HepG2 (cell line): Measurements from ENCODE around the gene FAM187B. TPM values are rescaled to one million over a fixed set of nuclear protein-coding genes. Genes with fewer than 3 reads are reported as not detected.

Source experiments
- ADNP ChIP-seq: sonication (generic); formaldehyde crosslinking; IDR thresholded peaks from 2 replicates; pipeline ENCODE4 v1.4.0; 2020; ENCODE audit warnings: missing genetic modification reagents
- FOXJ3 ChIP-seq: sonication (generic); formaldehyde crosslinking; IDR thresholded peaks from 2 replicates; pipeline ENCODE4 v1.4.0; 2020; ENCODE audit warnings: missing genetic modification reagents, mild to moderate bottlenecking, borderline replicate concordance
- FOXP4 ChIP-seq: sonication (generic); formaldehyde crosslinking; IDR thresholded peaks from 2 replicates; pipeline ENCODE4 v1.4.0; 2020; ENCODE audit warnings: missing genetic modification reagents
- GATAD2A ChIP-seq: IDR thresholded peaks from 2 replicates; pipeline ENCODE4 v1.6.1; 2016
- HOXA7 ChIP-seq: sonication (generic); formaldehyde crosslinking; IDR thresholded peaks from 2 replicates; pipeline ENCODE4 v1.8.1; 2022; ENCODE audit warnings: mild to moderate bottlenecking, missing genetic modification reagents, moderate library complexity
- IRX3 ChIP-seq: sonication (generic); formaldehyde crosslinking; IDR thresholded peaks from 2 replicates; pipeline ENCODE4 v1.8.1; 2023; ENCODE audit warnings: mild to moderate bottlenecking, low read depth, missing genetic modification reagents, borderline replicate concordance
- ISL2 ChIP-seq: sonication (generic); formaldehyde crosslinking; IDR thresholded peaks from 2 replicates; pipeline ENCODE4 v1.5.0; 2020; ENCODE audit warnings: missing genetic modification reagents
- MBNL3 ChIP-seq: fragments of 250-450 bp; sonication (Bioruptor Pico); conservative IDR thresholded peaks from 2 replicates; pipeline ENCODE4 v1.8.0; 2022; ENCODE audit warnings: mild to moderate bottlenecking, inconsistent platforms
- NBN ChIP-seq: fragments of 450-650 bp; conservative IDR thresholded peaks from 2 replicates; pipeline ENCODE4 v1.6.1; 2017
- NCOA1 ChIP-seq: sonication (generic); formaldehyde crosslinking; IDR thresholded peaks from 2 replicates; pipeline ENCODE4 v1.9.0; 2021; ENCODE audit warnings: missing genetic modification reagents
- NFKB2 ChIP-seq: sonication (generic); formaldehyde crosslinking; IDR thresholded peaks from 2 replicates; pipeline ENCODE4 v1.4.0; 2020; ENCODE audit warnings: missing genetic modification reagents, borderline replicate concordance
- SRY ChIP-seq: sonication (generic); formaldehyde crosslinking; IDR thresholded peaks from 2 replicates; pipeline ENCODE4 v1.8.0; 2022; ENCODE audit warnings: mild to moderate bottlenecking, missing genetic modification reagents
- TAF1 ChIP-seq: sonication (generic); formaldehyde crosslinking; IDR thresholded peaks from 2 replicates; pipeline ENCODE4 v1.4.0; 2020; ENCODE audit warnings: missing genetic modification reagents
- TBP ChIP-seq: sonication (generic); formaldehyde crosslinking; IDR thresholded peaks from 2 replicates; pipeline ENCODE4 v1.5.0; 2020; ENCODE audit warnings: missing genetic modification reagents
- ZBTB8A ChIP-seq: sonication (generic); formaldehyde crosslinking; IDR thresholded peaks from 2 replicates; pipeline ENCODE4 v1.4.0; 2020; ENCODE audit warnings: mild to moderate bottlenecking, low read depth, missing genetic modification reagents, borderline replicate concordance
- ZEB1 ChIP-seq: IDR thresholded peaks from 2 replicates; pipeline ENCODE4 v1.6.1; 2012; ENCODE audit warnings: mild to moderate bottlenecking, low read depth, inconsistent platforms; ENCODE audit not compliant: insufficient replicate concordance
- ZNF24 ChIP-seq: fragments of 450-650 bp; IDR thresholded peaks from 2 replicates; pipeline ENCODE4 v1.6.1; 2017; ENCODE audit warnings: antibody characterized with exemption, mild to moderate bottlenecking
- ZNF335 ChIP-seq: sonication (generic); formaldehyde crosslinking; IDR thresholded peaks from 2 replicates; pipeline ENCODE4 v1.4.0; 2020; ENCODE audit warnings: missing genetic modification reagents
- ZNF337 ChIP-seq: sonication (generic); formaldehyde crosslinking; IDR thresholded peaks from 2 replicates; pipeline ENCODE4 v1.5.1; 2020; ENCODE audit warnings: missing genetic modification reagents, low read depth, mild to moderate bottlenecking, borderline replicate concordance
- ZNF33B ChIP-seq: sonication (generic); formaldehyde crosslinking; IDR thresholded peaks from 2 replicates; pipeline ENCODE4 v1.5.1; 2020; ENCODE audit warnings: mild to moderate bottlenecking, missing genetic modification reagents
- ZNF543 ChIP-seq: sonication (generic); formaldehyde crosslinking; IDR thresholded peaks from 2 replicates; pipeline ENCODE4 v1.4.0; 2020; ENCODE audit warnings: mild to moderate bottlenecking, missing genetic modification reagents
- ZNF552 ChIP-seq: sonication (generic); formaldehyde crosslinking; IDR thresholded peaks from 2 replicates; pipeline ENCODE4 v1.9.0; 2022; ENCODE audit warnings: missing genetic modification reagents, mild to moderate bottlenecking, borderline replicate concordance
- ZNF781 ChIP-seq: sonication (generic); formaldehyde crosslinking; IDR thresholded peaks from 2 replicates; pipeline ENCODE4 v1.5.1; 2020; ENCODE audit warnings: borderline replicate concordance, mild to moderate bottlenecking, missing genetic modification reagents; ENCODE audit errors: not compliant biosample characterization
- polyA plus RNA-seq, 8 experiments: library from polyadenylated mRNA; depleted of rRNA in 3 of 8; stranded (reverse) in 7 of 8; unstranded in 1 of 8; fragments of >200 nt; fragmentation: Illumina TruSeq in 4 of 8; extraction: Trizol in 4 of 8; gene quantifications; 2 replicates each; pipeline versions ENCODE4 v1.2.1 to v1.2.3, GENCODE V29; 2011 to 2016; ENCODE audit warnings: low read depth in 4 of 8, missing spikeins in 1 of 8, mixed read lengths in 1 of 8; ENCODE audit not compliant: insufficient read depth in 1 of 8
- total RNA-seq, 5 experiments: library from RNA; depleted of rRNA; stranded (reverse); fragments of >200 nt; fragmentation: Illumina TruSeq; extraction: Trizol; gene quantifications; 2 replicates each; pipeline ENCODE4 v1.2.3, GENCODE V29; 2016; ENCODE audit warnings: low read depth in 1 of 5
- TF ChIP-seq, protein P1 (sequence below): sonication (generic); formaldehyde crosslinking; IDR thresholded peaks from 2 replicates; pipeline ENCODE4 v1.8.0; 2022; ENCODE audit warnings: low read depth, missing genetic modification reagents
- TF ChIP-seq, protein P2 (sequence below): sonication (generic); formaldehyde crosslinking; IDR thresholded peaks from 2 replicates; pipeline ENCODE4 v1.5.1; 2020; ENCODE audit warnings: mild to moderate bottlenecking, missing genetic modification reagents, borderline replicate concordance

FAM187B gene
- total and polyA plus RNA-seq, 2 of the 13 experiments (the other 11 are each of a cell fraction or from before 2014, with no cell fraction given) = not detected

GRCh38 chr19:35267353-35267817 is 38.8 kb upstream of the FAM187B start (continued):
- TF ChIP-seq SRY (CRISPR knock-in tag) = no peak; the same call in 1 of the 2 replicates
- TF ChIP-seq TBP (CRISPR knock-in tag) = no peak
- no peak for TF ChIP-seq HOXA7
- TF ChIP-seq ADNP (CRISPR knock-in tag) = no peak
- no peak for TF ChIP-seq NCOA1 (CRISPR knock-in tag)
- no peak for TF ChIP-seq ZNF337 (CRISPR knock-in tag)
- TF ChIP-seq IRX3 (CRISPR knock-in tag) = no peak
- TF ChIP-seq ZNF543 = no peak
- TF ChIP-seq ZNF335 = no peak
- TF ChIP-seq ISL2 = no peak
- TF ChIP-seq ZNF781 (CRISPR knock-in tag) = no peak
- TF ChIP-seq, protein P1, sequence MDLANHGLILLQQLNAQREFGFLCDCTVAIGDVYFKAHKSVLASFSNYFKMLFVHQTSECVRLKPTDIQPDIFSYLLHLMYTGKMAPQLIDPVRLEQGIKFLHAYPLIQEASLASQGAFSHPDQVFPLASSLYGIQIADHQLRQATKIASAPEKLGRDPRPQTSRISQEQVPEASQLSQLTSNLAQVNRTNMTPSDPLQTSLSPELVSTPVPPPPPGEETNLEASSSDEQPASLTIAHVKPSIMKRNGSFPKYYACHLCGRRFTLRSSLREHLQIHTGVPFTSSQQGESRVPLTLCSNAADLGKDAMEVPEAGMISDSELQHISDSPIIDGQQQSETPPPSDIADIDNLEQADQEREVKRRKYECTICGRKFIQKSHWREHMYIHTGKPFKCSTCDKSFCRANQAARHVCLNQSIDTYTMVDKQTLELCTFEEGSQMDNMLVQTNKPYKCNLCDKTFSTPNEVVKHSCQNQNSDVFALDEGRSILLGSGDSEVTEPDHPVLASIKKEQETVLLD (CRISPR knock-in tag) = no peak
- no peak for TF ChIP-seq ZBTB8A (CRISPR knock-in tag)
- no peak for TF ChIP-seq FOXJ3
- no peak for TF ChIP-seq ZNF24
- TF ChIP-seq GATAD2A (CRISPR knock-in tag) = no peak
- TF ChIP-seq FOXP4 (CRISPR knock-in tag) = no peak
- TF ChIP-seq MBNL3 (CRISPR knock-in tag) = no peak
- no peak for TF ChIP-seq TAF1
- TF ChIP-seq, protein P2, sequence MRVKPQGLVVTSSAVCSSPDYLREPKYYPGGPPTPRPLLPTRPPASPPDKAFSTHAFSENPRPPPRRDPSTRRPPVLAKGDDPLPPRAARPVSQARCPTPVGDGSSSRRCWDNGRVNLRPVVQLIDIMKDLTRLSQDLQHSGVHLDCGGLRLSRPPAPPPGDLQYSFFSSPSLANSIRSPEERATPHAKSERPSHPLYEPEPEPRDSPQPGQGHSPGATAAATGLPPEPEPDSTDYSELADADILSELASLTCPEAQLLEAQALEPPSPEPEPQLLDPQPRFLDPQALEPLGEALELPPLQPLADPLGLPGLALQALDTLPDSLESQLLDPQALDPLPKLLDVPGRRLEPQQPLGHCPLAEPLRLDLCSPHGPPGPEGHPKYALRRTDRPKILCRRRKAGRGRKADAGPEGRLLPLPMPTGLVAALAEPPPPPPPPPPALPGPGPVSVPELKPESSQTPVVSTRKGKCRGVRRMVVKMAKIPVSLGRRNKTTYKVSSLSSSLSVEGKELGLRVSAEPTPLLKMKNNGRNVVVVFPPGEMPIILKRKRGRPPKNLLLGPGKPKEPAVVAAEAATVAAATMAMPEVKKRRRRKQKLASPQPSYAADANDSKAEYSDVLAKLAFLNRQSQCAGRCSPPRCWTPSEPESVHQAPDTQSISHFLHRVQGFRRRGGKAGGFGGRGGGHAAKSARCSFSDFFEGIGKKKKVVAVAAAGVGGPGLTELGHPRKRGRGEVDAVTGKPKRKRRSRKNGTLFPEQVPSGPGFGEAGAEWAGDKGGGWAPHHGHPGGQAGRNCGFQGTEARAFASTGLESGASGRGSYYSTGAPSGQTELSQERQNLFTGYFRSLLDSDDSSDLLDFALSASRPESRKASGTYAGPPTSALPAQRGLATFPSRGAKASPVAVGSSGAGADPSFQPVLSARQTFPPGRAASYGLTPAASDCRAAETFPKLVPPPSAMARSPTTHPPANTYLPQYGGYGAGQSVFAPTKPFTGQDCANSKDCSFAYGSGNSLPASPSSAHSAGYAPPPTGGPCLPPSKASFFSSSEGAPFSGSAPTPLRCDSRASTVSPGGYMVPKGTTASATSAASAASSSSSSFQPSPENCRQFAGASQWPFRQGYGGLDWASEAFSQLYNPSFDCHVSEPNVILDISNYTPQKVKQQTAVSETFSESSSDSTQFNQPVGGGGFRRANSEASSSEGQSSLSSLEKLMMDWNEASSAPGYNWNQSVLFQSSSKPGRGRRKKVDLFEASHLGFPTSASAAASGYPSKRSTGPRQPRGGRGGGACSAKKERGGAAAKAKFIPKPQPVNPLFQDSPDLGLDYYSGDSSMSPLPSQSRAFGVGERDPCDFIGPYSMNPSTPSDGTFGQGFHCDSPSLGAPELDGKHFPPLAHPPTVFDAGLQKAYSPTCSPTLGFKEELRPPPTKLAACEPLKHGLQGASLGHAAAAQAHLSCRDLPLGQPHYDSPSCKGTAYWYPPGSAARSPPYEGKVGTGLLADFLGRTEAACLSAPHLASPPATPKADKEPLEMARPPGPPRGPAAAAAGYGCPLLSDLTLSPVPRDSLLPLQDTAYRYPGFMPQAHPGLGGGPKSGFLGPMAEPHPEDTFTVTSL (CRISPR knock-in tag) = no peak
- TF ChIP-seq NFKB2 (CRISPR knock-in tag) = no peak; the same call in 1 of the 2 replicates
- no peak for TF ChIP-seq ZNF552 (CRISPR knock-in tag)
- TF ChIP-seq NBN = no peak
- no peak for TF ChIP-seq ZNF33B (CRISPR knock-in tag)
- no peak for TF ChIP-seq ZEB1
